HG02885 (cell line): Measurements from ENCODE around the gene CHD2.

Experiments
- ATAC-seq: cut with Tn5 transposase; IDR thresholded peaks from one replicate; pipeline ENCODE4 v1.9.1; 2021; ENCODE audit warnings: mild to moderate bottlenecking; ENCODE audit not compliant: unreplicated experiment, poor library complexity

The CHD2 gene

GRCh38 chr15:92997821-92998220 is 97.7 kb downstream of the CHD2 start:
- ATAC-seq, result no peak

DNA sequence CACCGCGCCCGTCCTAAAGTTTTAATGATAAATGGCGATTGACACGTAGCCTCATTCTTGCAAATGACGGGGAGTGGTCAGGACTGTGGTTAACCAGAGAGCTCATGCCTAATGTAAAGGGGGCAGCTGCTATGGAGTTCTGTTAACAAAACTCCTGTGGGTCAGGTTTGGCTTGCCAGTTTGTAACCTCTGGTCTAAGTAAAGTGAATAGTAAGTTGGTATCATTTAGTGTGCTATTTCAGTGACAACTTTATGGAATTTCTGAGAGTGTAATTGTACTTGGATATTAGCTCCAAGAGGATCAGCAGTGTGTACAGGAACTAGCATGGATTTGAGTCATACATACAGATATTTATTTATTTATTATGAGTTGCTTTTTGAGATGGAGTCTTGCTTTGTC is 101.0 kb downstream of the CHD2 start:
- no peak for ATAC-seq

- no peak for ATAC-seq
These were observed 101.8 kb downstream of the CHD2 start for GRCh38 chr15:93001881-93002280.

- no peak for ATAC-seq
These were observed 105.0 kb downstream of the CHD2 start for GRCh38 chr15:93005133-93005532.

DNA sequence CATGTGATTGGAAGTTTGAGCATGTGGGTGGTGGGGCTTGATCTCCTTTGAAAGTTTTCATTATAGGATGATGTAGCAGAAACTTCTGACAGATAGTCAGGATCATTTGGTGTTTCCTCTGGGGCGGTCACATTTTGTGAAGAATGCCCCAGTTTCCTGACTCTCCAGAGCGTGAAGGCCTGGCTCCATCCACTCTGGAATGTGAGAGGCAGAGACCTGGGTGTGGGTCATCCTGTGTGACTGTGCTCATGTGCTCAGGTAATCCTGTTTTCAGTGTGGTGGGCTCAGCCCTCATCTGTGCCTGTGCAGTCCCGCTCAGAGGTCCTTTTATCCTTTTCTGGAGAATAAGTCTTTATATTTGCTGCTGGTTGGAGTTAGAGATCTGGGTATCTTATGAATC is 107.9 kb downstream of the CHD2 start:
- no peak for ATAC-seq

DNA sequence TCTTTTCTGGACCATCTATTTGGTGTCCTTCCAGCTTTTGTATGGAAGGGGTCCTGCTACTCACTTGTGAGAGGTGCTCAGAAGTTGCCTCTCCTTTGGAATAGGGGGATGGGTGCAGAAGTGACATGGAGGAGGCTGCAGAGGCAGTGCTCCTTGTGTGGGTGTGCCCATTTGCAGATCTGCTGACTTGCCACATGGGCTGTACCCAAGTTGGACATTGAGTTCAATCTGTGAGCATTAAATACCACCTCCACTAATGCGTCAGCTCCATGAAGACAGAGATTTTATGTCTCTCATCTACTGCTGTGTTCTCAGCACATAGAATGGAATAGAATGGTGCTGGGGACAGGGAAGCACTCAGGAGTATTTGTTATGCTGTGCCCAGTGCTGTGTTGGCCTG is 112.7 kb downstream of the CHD2 start:
- ATAC-seq, result no peak

- no peak for ATAC-seq
These were observed 117.4 kb downstream of the CHD2 start for GRCh38 chr15:93017526-93017925.

DNA sequence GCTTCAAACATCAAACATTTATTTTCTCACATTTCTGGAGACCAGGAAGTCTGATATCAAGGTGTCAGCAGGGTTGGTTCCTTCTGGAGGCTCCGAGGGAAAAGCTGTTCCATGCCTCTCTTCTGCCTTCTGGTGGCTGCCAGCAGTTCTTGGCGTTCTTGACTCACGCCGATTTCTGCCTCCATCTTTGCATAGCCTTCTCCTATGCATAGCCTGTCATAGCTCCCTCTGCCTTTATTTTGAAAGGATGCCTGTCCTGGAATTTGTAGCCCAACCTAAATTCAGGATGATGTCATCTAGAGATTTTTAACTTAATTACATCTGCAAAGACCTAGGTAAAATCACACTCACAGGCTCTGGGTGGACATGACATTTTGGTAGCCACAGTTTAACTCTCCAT is 118.5 kb downstream of the CHD2 start:
- ATAC-seq, result no peak

- ATAC-seq, result no peak
These were observed 119.0 kb downstream of the CHD2 start for GRCh38 chr15:93019090-93019489.

GRCh38 chr15:93019971-93020370 is 119.8 kb downstream of the CHD2 start:
- no peak for ATAC-seq

GRCh38 chr15:93020976-93021772 is 121.0 kb downstream of the CHD2 start:
- ATAC-seq, result peak; percentile 70

DNA sequence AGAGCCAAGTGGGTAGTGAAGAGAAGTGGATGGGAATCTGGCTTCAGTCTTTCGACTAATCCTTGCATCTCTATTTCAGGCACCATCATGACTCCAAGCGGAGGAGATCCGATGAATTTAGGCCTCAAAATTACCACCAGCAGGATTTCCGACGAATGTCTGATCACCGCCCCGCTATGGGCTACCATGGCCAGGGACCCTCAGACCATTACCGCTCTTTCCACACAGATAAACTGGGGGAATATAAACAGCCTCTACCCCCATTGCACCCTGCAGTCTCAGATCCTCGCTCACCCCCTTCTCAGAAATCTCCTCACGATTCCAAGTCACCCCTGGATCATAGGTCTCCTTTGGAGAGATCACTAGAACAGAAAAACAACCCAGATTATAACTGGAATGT is 124.2 kb downstream of the CHD2 start:
- no peak for ATAC-seq

- ATAC-seq, result no peak
These were observed 124.8 kb downstream of the CHD2 start for GRCh38 chr15:93024716-93025624.

GRCh38 chr15:93025625-93025982 is 125.5 kb downstream of the CHD2 start:
- no peak for ATAC-seq

DNA sequence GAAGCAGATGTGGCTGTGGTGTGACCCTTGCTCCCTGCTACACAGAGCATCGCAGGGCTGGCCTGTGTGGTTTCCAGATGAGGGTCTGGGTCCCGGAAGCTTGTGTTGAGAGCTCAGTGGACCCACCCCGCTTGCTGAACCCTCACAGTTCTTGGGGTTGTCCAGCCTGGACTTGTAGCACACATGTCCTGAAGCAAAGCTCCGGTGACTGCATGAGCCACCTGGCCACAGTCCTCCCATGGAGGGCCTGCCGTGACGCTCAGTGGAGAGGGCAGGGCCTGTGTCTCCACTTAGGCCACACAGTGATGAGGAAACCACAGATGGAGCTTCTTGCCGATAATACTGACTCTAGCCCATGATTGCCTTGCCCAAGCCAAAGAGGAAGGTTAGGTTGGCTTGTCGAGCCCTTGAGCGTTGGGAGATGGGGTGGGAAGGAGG is 126.3 kb downstream of the CHD2 start:
- ATAC-seq, result no peak

DNA sequence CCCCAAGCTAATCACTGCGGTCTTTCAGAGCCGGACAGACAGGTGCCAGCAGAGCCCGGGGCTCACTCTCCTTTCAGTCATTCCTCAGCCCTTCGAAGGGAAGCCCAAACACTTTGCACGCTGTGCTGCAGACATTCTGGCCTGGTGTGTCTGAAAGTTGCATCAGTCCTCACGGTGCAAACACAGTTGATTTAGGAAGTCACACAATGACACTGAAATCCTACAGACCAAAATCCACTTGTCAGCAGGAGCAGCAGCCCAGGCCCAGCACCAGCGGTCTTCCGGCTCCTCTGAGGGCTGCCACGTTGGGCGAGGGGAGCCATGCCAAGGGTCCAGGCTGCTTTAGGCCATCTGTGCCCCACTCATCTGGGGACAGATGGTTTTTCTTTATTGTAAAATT is 127.3 kb downstream of the CHD2 start:
- ATAC-seq, result no peak

- no peak for ATAC-seq
These were observed 128.0 kb downstream of the CHD2 start for GRCh38 chr15:93028111-93028631.

DNA sequence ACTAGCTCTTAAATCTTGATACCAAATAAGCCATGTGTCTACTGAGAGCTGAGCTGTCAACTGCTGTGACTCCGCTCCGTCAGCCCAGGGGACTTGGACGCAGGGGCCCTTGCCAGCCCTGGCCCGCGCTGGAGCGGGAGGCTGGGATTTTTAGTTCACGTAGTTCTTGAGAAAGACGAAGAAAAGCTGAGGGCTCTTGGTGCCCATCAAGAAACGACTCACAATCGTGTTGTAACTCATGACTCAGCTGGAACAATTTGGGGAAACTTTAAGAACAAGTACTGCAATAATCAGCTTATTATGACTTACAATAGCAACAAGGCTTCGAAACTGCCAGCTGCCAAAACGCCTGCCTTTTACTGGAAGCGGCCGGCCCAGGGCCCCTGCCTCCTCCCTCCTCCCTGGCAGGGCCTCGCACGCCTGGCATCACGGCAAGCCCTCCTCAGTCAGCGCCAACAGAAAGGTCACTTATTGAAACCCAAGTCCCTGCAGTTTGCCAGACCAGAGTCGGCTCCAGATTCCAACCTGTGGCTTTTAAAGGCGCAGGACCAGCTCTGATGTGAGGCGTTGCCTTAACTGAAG is 128.6 kb downstream of the CHD2 start:
- no peak for ATAC-seq

GRCh38 chr15:93029214-93029835 is 129.2 kb downstream of the CHD2 start:
- no peak for ATAC-seq

GRCh38 chr15:93029836-93030429 is 129.8 kb downstream of the CHD2 start:
- ATAC-seq, result no peak
